GM13976 (cell line): ENCODE data around the gene ZGRF1.
A peak's percentile ranks its signal among the peaks of the same experiment; 100 is the strongest.

Experiments used
- DNase-seq: peaks from one replicate; pipeline ENCODE4 v3.0.0; 2012; ENCODE audit warnings: low spot score
- in situ Hi-C: fragments of 300-500 bp; cut with MboI; formaldehyde crosslinking; loops from one replicate; pipeline ENCODE4 v1.12.0; 2022; ENCODE audit warnings: low sequenced_read_pairs, mixed read lengths, inconsistent platforms; ENCODE audit not compliant: unreplicated experiment
- TF ChIP-seq, protein P1 (sequence below): IDR thresholded peaks from 2 replicates; pipeline ENCODE4 v1.5.1; 2012; ENCODE audit warnings: borderline replicate concordance, mild to moderate bottlenecking; ENCODE audit not compliant: insufficient read depth; ENCODE audit errors: extremely low read depth, missing control alignments, control extremely low read depth

The ZGRF1 gene

DNA sequence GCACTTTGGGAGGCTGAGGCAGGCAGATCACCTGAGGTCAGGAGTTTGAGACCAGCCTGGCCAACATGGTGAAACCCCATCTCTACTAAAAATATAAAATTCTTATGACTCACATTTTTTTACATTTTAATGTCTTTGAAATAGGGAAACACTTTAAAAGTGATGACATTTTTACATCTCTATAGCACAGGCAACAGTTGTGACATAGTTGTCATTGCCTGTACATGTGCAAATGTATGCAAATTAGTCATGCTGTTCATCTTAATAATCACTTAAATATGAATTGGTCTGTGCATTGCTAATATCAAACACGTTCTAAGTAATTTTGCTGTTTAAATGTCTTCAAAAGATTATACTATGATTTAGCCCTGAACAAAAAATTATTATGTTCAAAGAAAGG, 41.7 kb downstream of the ZGRF1 start:
- in situ Hi-C loops, result no loop called here
- TF ChIP-seq, protein P1, sequence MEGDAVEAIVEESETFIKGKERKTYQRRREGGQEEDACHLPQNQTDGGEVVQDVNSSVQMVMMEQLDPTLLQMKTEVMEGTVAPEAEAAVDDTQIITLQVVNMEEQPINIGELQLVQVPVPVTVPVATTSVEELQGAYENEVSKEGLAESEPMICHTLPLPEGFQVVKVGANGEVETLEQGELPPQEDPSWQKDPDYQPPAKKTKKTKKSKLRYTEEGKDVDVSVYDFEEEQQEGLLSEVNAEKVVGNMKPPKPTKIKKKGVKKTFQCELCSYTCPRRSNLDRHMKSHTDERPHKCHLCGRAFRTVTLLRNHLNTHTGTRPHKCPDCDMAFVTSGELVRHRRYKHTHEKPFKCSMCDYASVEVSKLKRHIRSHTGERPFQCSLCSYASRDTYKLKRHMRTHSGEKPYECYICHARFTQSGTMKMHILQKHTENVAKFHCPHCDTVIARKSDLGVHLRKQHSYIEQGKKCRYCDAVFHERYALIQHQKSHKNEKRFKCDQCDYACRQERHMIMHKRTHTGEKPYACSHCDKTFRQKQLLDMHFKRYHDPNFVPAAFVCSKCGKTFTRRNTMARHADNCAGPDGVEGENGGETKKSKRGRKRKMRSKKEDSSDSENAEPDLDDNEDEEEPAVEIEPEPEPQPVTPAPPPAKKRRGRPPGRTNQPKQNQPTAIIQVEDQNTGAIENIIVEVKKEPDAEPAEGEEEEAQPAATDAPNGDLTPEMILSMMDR, result no peak
- DNase-seq, result no peak

DNA sequence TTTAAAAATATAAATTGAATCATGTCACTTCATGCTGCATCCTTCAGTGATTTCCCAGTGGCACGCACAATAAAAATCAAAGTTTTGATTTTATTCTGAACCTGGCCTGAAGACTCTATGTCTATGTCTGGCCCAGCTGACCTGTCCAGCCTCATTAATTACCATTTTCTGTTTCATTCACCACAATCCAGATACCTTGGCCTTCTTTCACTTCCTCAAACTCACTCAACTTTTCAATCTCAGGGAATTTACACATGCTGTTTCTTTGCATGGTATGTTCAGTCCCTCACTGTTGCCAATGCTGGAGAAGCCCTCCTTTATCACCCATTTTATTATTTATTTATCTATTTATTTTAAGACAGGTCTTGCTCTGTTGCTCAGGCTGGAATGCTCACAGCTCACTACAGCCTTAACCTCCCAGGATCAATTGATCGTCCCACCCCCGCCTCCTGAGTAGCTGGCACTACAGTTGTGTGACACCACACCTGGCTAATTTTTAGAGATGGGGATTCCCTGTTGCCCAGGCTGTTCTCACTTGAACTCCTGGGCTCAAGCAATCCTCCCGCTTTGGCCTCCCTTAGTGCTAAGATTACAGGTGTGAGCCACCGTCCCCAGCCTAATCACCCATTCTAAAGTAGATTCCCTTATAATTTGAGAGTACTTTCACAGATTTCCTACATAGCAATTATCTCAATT, 43.1 kb downstream of the ZGRF1 start:
- DNase-seq, result peak; percentile 12
- in situ Hi-C loops, result no loop called here
- TF ChIP-seq, protein P1, result no peak

DNA sequence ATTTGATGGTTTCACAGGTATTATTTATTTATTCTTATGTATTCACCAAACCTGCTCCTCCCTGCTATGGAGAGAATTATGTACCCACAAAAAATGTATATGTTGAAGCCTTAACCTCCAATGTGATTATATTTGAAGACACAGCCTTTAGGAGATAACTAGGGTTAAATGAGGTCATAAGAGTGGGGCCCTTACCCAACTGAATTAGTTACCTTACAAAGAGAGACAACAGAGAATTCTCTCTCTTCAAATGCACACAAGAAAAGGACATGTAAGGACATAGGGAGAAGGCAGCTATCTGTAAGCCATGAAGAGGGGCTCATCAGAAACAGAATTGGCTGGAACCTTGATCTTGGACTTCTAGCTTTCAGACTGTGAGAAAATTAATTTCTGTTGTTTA, 44.0 kb downstream of the ZGRF1 start:
- in situ Hi-C loops, result no loop called here
- DNase-seq, result no peak

DNA sequence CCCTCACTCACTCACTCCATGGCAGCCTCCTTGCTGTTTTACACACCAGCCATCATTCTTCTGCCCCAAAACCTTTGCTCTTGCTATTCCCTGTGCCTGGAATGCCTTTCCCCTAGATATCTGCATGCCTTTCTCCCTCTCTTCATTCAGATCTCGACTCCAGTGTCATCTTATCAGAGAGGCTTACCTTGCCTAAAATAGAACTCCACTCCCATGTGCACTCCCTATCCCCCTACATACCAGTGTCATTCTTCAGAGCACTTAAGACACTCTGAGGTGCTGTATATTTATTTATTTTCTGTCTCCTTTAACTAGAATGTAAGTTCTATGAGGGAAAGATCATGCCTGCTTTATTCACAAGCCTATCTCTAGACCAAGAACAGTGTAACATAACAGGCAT, 45.1 kb downstream of the ZGRF1 start:
- TF ChIP-seq, protein P1, result no peak
- no peak for DNase-seq
- in situ Hi-C loops, result no loop called here

More for the DNA sequence above, 44.0 kb downstream of the ZGRF1 start:
- TF ChIP-seq, protein P1, result no peak

DNA sequence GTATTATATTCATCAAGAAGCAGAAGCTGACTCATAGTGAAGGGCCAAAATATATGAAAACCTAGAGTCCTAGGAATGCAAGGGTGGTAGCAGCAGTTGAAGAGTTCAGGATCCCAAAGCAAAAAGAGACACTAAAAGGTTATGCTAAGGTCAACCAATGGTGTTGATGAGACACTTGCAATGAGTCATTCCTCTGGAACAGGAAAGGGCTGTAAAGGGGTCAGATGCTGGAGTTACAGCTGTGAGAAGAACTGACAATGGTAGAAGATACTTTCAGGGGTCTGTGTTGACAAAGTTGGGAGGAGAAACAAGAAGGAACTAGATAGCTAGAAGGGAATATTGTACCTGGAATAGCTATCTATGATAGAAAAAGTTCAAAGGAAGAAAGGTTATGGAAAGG, 47.5 kb downstream of the ZGRF1 start:
- DNase-seq, result no peak
- TF ChIP-seq, protein P1, result no peak
- in situ Hi-C loops, result no loop called here

DNA sequence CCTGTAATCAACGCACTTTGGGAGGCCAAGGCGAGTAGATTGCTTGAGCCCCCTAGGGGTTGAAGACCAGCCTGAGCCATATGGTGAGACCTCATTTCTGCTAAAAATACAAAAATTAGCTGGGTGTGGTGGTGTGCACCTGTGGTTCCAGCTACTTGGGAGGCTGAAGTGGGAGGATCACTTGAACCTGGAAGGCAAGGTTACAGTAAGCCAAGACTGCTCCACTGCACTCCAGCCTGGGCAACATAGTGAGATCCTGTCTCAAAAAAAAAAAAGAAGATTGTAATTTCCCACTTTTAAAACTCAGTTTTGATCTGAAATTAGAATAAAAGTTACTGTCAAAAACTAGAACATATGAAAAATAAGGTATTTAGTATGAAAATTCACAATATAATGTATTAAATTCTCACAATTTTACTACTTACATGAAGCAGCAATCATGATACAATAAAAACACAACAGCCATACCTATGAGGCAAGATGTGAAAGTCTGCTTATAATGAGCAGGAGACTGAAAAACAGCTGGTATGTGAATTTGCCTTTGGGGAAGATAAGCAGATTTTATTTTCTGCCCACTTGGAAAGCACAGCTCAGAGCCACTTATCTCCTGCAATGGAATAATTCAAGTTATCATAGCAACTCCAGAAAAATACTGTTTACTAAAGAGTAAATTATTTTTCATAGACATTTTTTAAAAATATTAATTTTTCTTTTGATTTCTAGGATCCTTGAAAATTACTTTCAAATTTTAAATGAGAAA, 50.6 kb downstream of the ZGRF1 start:
- in situ Hi-C loops, result no loop called here
- TF ChIP-seq, protein P1, result no peak
- no peak for DNase-seq
